Ovary (tissue), 9 donors: Measurements from ENCODE around the gene MGAT5B. TPM values are rescaled to one million over a fixed set of nuclear protein-coding genes. Genes with fewer than 3 reads are reported as not detected.

Experiments used
- DNase-seq, 5 donors: peaks; one replicate each; pipeline ENCODE4 v3.0.0-alpha.2; 2019 to 2020
- H3K27ac ChIP-seq, 2 donors: fragments of 200-600 bp; one replicate each; pipeline versions ENCODE4 v1.5.1 to v1.8.0; 2019 to 2022
- H3K27me3 ChIP-seq: fragments of 200-600 bp; one replicate; pipeline ENCODE4 v1.8.0; 2022
- H3K36me3 ChIP-seq: fragments of 200-600 bp; sonication (generic); one replicate; pipeline ENCODE4 v1.5.1; 2019
- H3K4me1 ChIP-seq: one replicate; pipeline ENCODE4 v1.8.1; 2013; ENCODE audit warnings: mild to moderate bottlenecking, moderate library complexity; ENCODE audit not compliant: insufficient read depth
- H3K4me3 ChIP-seq: fragments of 200-600 bp; sonication (generic); one replicate; pipeline ENCODE4 v1.5.1; 2017
- H3K9me3 ChIP-seq, 2 donors: fragments of 200-600 bp in 1 of 2; sonication (generic) in 1 of 2; one replicate each; pipeline versions ENCODE4 v1.5.1 to v1.8.1; 2013 to 2019; ENCODE audit warnings: mild to moderate bottlenecking in 1 of 2, moderate library complexity in 1 of 2
- EP300 ChIP-seq: sonication (generic); formaldehyde crosslinking; IDR thresholded peaks from one replicate; pipeline ENCODE4 v1.6.1; 2017; ENCODE audit warnings: antibody characterized with exemption
- POLR2A ChIP-seq: fragments of 450-650 bp; IDR thresholded peaks from one replicate; pipeline ENCODE4 v1.6.1; 2017; ENCODE audit warnings: antibody characterized with exemption, mild to moderate bottlenecking, moderate library complexity
- WGBS, 3 donors: extraction: QIAGEN DNeasy Blood & Tissue Kit in 1 of 3; methylation state at CpG; one replicate each; pipeline versions ENCODE4 v1.1.5 to v1.1.7; 2013 to 2017; 5-methylcytosine and 5-hydroxymethylcytosine counted together
- intact Hi-C, 4 donors: fragments of 100-400 bp; cut with DNase I; formaldehyde crosslinking; loops; one replicate each; pipeline versions ENCODE4 v1.11.0 to v1.15.1; 2022 to 2023
- polyA plus RNA-seq, 2 donors: library from polyadenylated mRNA; stranded (reverse); fragments of 200-250 nt in 1 of 2; fragments of 350-450 nt in 1 of 2; fragmentation: Illumina TruSeq in 1 of 2; extraction: RNeasy Lipid Tissue Mini Kit (QIAGEN cat#74804) in 1 of 2; gene quantifications; one replicate each; pipeline ENCODE4 v1.2.3, GENCODE V29; 2013 to 2014
- total RNA-seq, 7 donors: library from RNA; depleted of rRNA in 2 of 7; stranded (reverse); fragments of >200 nt in 2 of 7; fragmentation: NEBNext Ultra II Directional in 3 of 7; extraction: Animal tissue kit (Norgen Biotek cat#: 25700) in 3 of 7; gene quantifications; one replicate each; pipeline versions ENCODE4 v1.1.0 to v1.2.4, GENCODE V29; 2016 to 2023
- TF ChIP-seq, protein P1 (sequence below), 3 donors: fragments of 450-650 bp in 2 of 3; fragments of 200-600 bp in 1 of 3; IDR thresholded peaks; one replicate each; pipeline versions ENCODE4 v1.5.1 to v1.8.0; 2016 to 2022; ENCODE audit warnings: antibody characterized with exemption in 3 of 3, mild to moderate bottlenecking in 1 of 3
- donor health status: DM: no; HTN: no; CAD: no; lungs with moderate emphysema.
- donor health status: DM: no; HTN: no; CAD: no.
- donor health status: Bipolar disorder and iron deficiency.
- donor health status: DM: yes; HTN: yes; CAD: no.
- donor health status: DM: no; HTN: no; CAD: no.
- donor health status: DM: yes; HTN: yes; CAD: no.

The MGAT5B gene
- total and polyA plus RNA-seq, 9 donors: 0.23 to 3.6 (median 0.77) TPM; not detected in 1

GRCh38 chr17:76934561-76935320, 66.5 kb downstream of the MGAT5B start:
- TF ChIP-seq POLR2A: no peak
- TF ChIP-seq EP300: no peak
- TF ChIP-seq, protein P1, sequence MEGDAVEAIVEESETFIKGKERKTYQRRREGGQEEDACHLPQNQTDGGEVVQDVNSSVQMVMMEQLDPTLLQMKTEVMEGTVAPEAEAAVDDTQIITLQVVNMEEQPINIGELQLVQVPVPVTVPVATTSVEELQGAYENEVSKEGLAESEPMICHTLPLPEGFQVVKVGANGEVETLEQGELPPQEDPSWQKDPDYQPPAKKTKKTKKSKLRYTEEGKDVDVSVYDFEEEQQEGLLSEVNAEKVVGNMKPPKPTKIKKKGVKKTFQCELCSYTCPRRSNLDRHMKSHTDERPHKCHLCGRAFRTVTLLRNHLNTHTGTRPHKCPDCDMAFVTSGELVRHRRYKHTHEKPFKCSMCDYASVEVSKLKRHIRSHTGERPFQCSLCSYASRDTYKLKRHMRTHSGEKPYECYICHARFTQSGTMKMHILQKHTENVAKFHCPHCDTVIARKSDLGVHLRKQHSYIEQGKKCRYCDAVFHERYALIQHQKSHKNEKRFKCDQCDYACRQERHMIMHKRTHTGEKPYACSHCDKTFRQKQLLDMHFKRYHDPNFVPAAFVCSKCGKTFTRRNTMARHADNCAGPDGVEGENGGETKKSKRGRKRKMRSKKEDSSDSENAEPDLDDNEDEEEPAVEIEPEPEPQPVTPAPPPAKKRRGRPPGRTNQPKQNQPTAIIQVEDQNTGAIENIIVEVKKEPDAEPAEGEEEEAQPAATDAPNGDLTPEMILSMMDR (IDR thresholded peaks at IDR 0.05): no peak
- intact Hi-C loops: no loop called here
- Histone ChIP-seq H3K27ac (no peak overlapping the region), H3K4me1 (no peaks in the 10 kb centered on the region), H3K9me3 (no peaks in the 10 kb centered on the region), H3K4me3 (no peak overlapping the region), H3K27me3 (no peaks in the 10 kb centered on the region), H3K36me3 (no peaks in the 10 kb centered on the region)
- 43 to 49% (median 43%) methylated on average over 12 of the region's 12 CpGs for WGBS, 3 donors
- DNase-seq: no peak

DNA sequence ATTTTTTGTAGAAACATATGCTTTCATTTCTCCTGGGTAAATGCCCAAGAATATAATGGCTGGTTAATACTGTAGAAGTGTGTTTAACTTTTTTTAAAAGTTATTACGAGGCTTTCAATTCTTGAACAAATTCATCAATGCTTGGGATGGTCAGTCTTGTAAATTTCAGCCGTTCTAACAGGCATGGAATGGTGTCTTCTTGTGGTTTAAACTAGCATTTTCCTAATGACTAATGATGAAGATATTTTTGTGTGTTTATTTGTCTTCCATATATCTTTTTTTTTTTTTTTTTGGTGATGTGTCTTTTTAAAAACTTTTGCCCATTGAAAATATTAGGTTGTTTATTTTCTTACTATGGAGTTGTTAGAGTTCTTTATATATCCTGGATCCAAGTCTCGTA, 67.1 kb downstream of the MGAT5B start:
- 68 to 81% (median 72%) methylated on average over 3 of the region's 3 CpGs for WGBS, 3 donors
- Histone ChIP-seq H3K4me3 (no peak overlapping the region), H3K36me3 (no peaks in the 10 kb centered on the region), H3K4me1 (no peaks in the 10 kb centered on the region), H3K27me3 (no peaks in the 10 kb centered on the region), H3K27ac (no peak overlapping the region), H3K9me3 (no peaks in the 10 kb centered on the region)
- DNase-seq: no peak
- intact Hi-C loops: no loop called here
- TF ChIP-seq, protein P1 (IDR thresholded peaks at IDR 0.05): no peak
- TF ChIP-seq POLR2A: no peak
- TF ChIP-seq EP300: no peak

GRCh38 chr17:76937238-76937637, 69.0 kb downstream of the MGAT5B start:
- Histone ChIP-seq H3K36me3 (no peaks in the 10 kb centered on the region), H3K4me1 (no peaks in the 10 kb centered on the region), H3K27ac (no peak overlapping the region), H3K27me3 (no peaks in the 10 kb centered on the region), H3K4me3 (no peak overlapping the region), H3K9me3 (no peaks in the 10 kb centered on the region)
- 86 to 93% (median 92%) methylated on average over 2 of the region's 2 CpGs for WGBS, 3 donors
- no peak for DNase-seq
- no peak for TF ChIP-seq POLR2A
- TF ChIP-seq, protein P1 (IDR thresholded peaks at IDR 0.05): no peak
- TF ChIP-seq EP300: no peak
- intact Hi-C loops: no loop called here

DNA sequence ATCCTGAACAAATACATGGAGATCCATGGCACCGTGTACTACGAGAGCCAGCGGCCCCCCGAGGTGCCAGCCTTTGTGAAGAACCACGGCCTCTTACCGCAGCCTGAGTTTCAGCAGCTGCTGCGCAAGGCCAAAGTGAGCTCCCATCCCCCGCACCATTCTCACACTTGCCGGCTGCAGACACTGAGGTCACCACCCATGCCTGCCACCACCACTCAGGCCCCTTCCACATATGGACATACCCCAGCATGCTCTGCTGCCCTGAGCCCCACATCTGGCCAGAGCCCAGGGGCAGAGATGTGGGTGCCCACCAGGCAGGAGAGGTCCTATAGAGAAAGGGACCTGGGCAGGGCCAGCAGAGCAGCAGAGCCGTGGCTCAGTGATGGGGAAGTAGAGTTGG, 69.8 kb downstream of the MGAT5B start:
- Histone ChIP-seq H3K9me3 (no peaks in the 10 kb centered on the region), H3K36me3 (no peaks in the 10 kb centered on the region), H3K27ac (no peak overlapping the region), H3K4me1 (no peaks in the 10 kb centered on the region), H3K27me3 (no peaks in the 10 kb centered on the region), H3K4me3 (no peak overlapping the region)
- TF ChIP-seq, protein P1 (IDR thresholded peaks at IDR 0.05): no peak
- TF ChIP-seq POLR2A (no peak), EP300 (no peak)
- intact Hi-C loops: no loop called here
- no peak for DNase-seq
- WGBS, 3 donors: 81 to 86% (median 82%) methylated on average over 10 of the region's 10 CpGs
